OCI-M2 (cell line): ENCODE results near the gene PNMA8B.
"Not testable (repeated sequence)": the region's sequence is repeated elsewhere in the genome, so short reads cannot be mapped to it uniquely, and the experiment has no call there.

Experiments used
- DNase-seq: peaks from one replicate; lab custom pipeline; 2025; ENCODE audit not compliant: unreplicated experiment; lab: John Stamatoyannopoulos, UW

Gene PNMA8B, protein sequence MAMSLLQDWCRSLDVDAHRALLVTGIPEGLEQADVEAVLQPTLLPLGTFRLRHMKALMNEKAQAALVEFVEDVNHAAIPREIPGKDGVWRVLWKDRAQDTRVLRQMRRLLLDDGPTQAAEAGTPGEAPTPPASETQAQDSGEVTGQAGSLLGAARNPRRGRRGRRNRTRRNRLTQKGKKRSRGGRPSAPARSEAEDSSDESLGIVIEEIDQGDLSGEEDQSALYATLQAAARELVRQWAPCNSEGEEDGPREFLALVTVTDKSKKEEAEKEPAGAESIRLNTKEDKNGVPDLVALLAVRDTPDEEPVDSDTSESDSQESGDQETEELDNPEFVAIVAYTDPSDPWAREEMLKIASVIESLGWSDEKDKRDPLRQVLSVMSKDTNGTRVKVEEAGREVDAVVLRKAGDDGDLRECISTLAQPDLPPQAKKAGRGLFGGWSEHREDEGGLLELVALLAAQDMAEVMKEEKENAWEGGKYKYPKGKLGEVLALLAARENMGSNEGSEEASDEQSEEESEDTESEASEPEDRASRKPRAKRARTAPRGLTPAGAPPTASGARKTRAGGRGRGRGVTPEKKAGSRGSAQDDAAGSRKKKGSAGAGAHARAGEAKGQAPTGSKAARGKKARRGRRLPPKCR

DNA sequence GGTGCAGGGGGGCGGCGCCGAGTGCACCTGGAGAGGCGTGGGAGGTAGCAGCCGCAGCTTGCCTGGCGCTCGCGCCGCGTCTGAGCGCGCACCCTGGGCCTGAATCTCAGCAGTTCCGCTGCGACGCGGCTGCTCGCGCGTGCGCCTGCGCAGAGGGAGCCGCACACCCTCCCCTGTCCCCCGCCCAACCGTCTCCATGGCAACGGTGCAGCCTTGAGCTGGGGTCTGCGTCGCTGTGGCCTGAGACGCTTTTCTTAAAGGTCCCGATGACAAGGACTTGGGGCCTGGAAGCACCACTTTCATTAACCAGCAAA is at the start of gene PNMA8B:
Gene PNMA8B (minus strand): TSS at position 82 of the 314 bp plus-strand sequence. CDS start 402 bp downstream, outside the sequence.
- DNase-seq, result no peak

DNA sequence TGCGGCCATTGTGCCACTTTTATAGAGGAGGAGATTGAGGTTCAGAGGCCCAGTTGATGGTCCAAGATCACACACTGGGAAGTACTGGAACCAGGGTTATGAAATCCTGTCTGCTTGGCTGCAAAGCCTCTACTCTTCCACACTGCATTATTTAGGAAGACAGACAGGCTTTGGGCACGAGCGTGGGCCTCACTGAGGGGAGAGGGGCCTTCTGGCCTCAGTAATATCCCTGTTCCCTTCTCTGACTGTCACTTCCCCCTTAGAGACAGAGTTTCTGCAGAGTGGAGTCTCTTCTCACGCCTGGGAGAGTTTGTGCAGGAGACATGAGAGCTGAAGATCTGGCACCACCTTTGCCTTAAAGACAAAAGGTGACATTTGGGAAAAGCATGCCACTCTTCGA is 49.0 kb upstream of the PNMA8B start:
- DNase-seq, result no peak

DNA sequence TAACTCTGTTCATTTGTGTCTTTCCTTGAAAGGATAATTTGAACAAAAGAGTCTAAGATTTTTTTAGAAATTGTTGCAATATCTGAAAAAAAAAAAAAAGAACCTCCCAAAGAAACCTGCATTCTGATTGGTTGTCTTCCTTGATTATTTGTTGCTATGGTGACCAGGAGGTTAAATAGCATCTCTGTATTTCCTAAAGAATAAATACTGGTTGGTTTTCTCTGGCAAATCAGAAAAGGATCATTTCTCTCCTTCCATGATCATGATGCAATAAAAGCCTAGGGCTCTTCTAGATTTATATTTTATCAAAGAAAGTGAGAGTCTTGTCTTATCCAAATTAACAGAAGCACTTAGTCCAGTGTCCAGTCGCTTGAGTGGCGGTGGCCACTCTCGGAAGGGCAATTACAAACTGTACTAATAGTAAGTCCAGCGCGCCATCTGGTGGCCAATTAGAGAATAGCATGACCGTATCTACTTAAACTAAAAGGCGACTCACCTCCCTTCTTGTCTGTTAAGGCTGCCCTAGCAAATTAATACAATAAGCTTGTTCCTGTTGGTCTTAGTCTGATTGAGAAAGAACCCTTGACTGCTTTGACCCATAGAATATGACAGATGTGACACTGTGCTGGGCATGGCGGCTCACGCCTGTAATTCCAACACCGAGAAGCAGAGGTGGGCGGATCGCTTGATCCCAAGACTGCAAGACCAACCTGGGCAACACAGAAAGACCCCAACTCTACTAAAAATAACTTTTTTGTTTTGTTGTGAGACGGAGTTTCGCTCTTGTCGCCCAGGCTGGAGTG is 47.0 kb upstream of the PNMA8B start:
- peak; percentile 95 for DNase-seq

DNA sequence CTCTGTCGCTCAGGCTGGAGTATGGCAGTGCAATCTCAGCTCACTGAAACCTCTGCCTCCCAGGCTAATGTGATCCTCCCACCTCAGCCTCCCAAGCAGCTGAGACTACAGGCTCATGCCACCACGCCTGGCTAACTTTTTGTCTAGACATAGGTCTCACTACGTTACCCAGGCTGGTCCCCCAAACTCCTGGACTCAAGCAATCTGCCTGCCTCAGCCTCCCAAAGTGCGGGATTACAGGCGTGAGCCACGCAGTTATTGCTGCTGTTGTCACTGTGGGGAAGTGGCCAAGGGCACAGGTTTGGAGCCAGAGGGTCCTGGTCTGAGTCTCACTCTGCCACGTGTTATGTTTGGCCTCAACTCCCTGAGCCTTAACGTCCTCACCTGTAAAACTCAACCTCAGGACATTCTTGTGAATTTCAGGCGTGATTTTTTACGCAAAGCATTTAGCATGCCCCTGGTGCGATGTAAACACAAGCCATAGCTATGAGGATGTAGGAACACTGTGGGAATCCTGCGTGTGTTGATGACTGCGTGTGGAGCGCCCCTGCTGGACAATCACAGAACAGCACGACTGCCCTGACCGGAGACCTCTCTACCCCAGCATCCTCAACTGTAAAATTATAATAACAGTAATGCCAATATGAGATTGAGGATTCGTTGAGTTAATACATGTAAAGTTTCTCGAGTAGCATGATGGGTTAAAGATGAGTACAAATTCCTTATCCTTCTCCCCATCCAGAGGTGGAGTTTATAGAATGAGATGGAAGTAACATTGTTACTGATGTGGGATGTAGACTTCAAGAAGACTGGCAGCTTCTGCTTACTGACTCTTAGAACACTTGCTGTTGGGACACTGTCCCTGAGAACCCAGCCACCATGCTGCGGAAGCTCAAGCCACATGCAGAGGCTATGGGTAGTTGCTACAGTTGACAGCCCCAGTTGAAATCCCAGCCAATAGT is 41.8 kb upstream of the PNMA8B start:
- no peak for DNase-seq

DNA sequence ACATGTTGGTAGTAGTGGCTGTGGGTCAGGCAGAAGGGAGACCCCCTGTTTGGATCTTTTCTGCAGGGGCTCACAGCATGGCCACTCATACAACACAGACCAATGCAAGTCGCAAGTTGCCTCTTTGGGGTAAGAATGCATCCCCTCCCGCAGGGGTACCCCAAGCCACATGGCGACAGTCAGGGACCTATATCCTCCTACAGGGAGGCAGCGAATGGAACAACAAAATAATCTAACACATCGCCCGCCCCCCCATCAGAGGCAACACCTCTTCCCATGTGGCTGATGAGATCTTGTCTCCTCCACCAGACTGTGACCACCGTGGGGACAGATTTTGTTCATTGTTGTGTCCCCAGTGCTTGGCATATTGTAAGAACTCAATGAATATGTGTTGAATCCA is 40.7 kb upstream of the PNMA8B start:
- no peak for DNase-seq

DNA sequence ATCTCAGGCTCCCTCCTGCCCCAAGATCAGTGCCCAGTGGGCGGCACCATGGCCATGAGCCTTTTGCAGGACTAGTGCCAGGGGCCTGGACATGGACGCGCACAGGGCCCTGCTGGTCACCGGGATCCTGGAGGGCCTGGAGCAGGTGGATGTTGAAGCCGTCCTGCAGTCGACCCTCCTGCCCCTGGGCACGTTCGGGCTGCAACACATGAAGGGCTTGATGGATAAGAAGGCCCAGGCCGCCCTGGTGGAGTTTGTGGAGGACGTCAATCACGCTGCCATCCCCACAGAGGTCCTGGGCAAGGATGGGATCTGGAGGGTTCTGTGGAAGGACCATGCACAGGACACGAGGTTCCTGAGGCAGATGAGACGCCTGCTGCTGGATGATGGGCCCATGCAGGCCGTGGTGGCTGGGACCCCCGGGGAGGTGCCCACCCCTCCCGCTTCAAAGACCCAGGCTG is 38.0 kb upstream of the PNMA8B start:
- no peak for DNase-seq

DNA sequence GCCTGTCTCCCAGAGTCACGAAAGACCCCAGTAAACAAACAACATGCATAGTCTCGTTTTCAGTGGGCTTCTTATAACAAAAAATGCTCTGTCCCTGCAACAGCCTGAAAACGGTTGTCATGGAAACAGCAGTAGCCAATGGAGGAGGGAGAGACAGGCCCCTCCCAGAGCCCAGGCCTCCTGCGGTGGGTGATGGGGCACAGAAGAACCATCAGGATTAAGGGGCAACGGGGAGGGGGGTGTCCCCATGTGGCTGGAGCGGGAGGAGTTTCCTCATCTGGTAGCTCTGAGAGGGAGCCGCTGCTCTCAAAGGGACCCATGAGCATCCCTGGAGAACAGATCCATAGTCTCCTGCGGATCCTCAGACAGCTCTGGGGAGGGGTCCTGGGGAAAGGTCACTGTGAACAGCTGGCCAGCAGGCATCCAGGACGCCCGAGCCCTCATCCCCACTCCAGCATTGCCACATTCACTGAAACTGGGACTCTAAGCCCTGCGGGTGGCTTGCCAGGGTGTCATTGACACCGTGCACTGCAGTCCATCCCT is 37.5 kb upstream of the PNMA8B start:
- no peak for DNase-seq

DNA sequence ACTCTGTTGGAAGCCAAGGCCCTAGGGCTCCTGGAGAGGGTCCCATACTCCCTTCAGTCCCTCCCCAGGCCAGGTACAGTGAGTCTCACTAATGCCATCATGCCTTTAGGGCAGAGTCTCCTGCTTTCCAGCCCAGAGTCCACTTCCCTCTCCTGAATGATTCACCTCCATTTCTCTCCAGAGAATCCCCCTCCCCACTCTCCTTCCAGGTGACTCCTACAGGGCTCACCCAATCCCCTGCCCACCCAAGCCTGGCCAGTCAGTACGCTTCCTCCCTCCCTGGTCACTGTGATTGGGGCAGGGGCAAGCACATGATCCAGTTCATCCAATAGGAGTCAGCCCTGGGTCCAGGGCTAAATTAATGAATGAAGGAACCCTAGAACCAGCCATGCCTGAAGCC is 35.0 kb upstream of the PNMA8B start:
- no peak for DNase-seq

DNA sequence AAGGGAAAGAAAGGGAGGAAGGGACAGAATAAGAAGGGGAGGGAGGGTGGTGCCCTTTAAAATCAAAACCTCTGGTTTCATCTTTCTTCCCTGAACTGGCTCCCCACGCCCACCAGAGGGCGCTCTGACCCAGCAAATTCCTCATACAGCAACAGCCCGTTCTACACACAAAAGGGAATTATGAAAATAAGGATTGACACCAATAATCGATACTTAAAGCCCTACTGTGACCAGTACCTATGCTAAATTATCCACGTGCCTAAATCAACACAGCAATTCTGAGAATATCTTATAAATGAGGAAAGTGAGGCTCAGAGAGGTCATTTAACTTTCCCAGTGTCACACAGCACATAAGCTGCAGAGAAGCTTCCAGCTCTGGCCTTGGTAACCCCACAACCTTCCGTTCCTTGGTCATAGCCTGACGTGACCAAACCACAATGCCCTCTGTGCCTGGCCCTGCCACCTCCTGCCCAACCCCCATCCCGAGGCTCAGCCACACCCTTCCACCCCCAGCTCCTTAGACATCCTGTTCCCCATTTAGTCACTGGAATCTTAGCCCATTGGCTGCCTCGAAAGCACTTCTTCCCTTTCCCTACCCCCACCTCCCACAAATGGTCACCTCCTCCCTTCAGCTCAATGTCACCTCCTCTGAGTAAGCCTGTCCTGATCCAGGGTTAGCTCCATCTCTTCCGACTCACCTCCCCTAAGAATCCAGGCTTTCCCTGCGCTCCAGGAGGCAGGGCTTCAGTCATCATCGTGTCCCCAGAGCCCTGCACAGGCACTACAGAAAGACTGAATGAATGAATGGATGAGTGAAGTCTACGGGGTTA is 34.2 kb upstream of the PNMA8B start:
- DNase-seq, result no peak

DNA sequence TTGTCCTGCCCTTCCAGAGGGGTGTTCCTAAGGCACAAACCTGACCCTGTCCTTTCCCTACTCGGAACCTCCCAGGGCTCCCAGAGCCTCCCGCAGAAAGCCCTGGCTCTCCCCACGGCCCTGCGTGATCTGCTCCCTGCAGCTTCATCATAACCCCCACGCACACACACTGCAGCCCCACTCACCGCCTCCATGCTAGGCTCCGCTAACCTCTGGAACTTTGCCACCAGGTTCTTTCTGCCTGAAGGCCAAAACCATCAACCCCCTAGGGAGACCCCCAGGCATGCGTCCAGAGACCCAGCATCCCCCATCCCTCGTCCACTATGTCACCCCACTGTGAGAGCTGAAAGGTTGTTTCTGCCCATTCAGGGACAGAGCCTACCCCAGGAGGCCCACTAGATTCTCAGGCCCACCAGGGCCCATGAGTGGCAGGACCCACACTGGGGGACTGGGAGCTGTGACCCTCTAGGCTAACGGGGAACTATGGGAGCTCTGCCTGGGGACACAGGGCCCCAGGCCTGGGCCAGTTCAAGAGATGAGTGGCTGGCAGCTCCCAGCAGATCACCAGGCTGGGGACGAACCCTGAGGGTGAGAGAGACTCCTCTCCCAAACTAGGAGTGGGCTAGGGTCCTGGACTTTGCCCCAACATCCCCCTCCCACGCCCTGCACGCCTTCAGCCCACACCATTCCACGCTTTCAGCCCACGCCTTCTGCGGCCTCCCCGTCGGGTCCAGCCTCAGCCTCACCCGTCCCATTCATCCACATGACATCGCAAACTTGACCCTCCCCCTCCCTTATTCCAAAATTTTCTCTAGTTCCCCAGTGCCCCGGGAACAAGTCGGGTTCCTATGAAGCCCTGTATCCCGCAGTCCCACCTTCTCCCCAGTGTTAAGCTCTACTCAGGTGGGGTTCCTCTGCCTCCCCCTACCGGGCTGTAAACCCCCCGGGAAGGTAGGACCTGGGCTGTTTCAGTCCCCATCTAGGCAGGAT is 33.2 kb upstream of the PNMA8B start:
- DNase-seq, result no peak

DNA sequence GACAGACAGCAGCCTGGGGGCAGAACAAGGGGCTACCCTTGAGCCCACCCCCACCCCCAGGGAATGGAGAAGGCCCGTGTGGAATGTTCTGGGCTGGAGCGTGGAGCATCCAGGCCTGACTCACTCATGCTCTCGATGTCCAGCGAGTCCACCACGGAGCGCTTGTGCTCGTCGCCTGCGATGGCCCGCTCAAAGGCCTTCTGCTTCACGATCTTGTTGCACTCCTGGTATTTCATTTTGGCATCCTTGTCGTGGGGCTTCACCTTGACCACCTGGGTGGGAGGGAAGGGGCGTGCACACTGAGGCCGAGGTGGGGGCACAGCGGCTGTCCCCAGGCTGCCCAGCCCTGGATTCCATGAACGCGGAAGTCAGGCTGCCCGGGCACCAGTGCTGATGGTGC is 31.1 kb upstream of the PNMA8B start:
- not testable (repeated sequence) for DNase-seq

DNA sequence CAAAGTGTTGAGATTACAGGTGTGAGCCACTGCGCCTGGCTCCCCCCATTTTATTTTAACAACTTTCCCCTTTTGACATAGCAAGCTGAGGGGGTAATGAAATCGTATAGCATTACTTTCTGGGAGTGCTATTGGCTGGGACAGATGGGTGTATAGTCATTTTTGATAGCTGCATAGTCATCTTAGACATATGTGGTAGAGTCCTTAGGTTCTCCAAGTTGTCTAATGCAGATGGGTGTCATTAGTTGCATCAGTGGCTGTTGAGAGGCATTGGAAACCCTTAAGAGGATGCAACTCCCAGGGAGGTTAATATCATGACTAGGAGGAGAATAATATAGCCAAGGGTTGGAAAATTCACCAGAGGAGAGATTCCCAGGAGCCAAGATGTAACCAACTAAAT is 28.6 kb upstream of the PNMA8B start:
- DNase-seq, result no peak

DNA sequence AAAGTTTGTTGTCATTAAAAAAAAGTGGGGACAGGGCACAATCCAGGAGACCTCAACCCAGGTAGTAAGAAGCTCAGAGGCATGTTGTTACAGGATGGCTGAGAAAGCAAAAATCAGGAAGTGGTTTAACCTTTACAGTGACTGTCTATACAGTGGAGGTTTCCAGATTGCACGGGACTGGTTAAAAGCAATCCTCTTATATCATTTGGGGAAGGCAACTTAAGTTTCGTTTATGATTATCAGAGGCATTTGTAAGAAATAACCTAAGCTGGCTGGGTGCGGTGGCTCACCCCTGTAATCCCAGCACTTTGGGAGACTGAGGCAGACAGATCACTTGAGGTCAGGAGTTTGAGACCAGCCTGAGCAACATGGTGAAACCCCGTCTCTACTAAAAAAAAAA is 27.3 kb upstream of the PNMA8B start:
- not testable (repeated sequence) for DNase-seq

DNA sequence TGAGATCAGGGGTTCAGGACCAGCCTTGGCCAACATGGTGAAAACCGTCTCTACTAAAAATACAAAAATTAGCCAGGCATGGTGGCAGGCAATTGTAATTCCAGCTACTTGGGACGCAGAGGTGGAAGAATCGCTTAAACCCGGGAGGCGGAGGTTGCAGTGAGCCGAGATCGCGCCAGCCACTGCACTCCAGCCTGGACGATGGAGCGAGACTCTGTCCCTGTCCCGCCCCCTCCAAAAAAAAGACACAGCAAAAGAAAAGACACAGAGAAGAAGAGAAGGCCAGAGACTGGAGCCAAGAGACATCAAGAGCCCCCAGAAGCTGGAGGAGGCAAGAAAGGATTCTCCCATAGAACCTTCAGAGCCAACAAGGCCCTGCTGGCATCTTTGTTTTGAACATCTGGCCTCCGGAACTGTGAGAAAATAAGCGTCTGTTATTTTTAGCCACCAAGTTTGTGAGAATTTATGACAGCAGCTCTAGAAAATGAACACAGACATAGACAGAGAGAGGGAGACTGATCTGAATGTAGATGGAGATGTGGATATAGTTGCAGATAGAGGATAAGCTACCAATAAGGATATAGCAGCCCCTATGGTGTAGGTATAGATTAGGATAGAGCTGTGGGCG is 25.7 kb upstream of the PNMA8B start:
- no peak for DNase-seq

DNA sequence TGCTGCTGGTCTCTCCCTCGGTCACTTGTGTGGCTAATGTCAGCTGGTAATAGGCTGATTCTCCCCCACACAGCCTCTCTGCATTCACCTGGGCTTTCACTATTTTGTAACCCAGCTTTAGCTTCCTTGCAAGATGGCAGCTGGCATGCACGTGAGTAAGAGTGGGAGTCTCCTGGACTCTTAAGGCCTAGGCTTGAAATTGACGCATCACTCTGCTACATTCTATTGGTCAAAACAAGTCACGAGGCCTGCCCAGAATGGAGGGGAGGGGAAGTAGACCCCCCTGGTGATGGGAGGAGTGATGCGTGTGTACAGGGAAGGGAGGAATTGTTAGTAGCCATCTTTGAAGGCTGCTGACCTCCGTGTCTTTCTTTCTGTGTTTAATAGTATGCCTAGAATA is 24.9 kb upstream of the PNMA8B start:
- DNase-seq, result no peak

DNA sequence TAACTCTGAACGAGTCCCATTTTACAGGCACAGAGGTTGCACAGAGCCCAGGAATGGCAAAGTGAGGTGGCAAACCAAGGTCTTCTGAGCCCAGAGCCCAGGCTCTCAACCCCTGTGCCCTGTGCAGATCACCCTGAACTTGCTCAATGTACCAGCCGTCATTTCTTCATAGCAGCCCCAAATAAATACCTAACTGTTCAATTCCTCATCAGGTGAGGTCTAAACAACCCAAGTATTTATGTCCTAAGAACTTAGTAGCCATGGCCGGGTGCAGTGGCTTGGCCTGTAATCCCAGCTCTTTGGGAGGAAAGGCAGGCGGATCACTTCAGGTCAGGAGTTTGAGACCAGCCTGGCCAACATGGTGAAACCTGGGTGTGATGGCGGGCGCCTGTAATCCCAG is 21.8 kb upstream of the PNMA8B start:
- DNase-seq, result no peak

DNA sequence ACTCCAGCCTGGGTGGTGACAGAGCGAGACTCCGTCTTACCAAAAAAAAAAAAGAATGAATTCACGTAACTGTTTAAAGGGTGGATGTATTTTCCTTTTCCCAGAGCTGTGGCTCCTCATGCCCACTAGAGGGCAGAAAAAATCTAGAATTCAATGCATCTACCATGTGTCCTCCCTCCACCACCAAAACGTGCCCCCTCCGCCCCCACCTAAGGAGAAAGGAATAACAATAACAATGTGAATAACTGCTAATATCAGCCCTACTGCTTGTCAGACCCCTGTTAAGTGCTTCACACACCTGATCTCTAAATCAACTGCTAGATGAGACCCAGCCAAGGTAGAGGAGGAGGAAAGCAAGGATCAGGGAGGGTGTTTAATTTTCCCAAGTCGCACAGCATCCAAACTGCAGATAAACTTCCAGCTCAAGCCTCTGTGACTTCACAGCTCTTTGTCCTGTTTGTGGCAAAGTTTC is 20.2 kb upstream of the PNMA8B start:
- DNase-seq, result no peak

DNA sequence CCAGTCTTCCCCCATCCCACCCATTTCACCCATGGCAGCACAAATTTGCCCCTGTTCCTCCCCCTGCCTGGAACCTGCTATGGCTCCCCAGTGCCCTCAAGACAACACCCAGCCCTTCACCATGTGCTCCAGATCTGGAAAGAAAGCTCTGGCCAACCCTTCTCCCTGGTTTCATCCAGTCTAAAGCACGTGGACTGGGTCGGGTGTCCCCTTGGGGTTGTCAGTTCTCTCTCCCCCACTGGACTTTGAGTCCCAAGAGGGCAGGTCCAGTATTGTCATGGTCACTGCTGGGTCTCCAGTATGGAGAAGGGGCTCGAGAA is 19.6 kb upstream of the PNMA8B start:
- no peak for DNase-seq
